GM18505 (cell line): Measurements from ENCODE around the gene OR2A7.
A peak's percentile ranks its signal among the peaks of the same experiment; 100 is the strongest.
"Not testable (repeated sequence)": the region's sequence is repeated elsewhere in the genome, so short reads cannot be mapped to it uniquely, and the experiment has no call there.

Experiments used
- ATAC-seq: cut with Tn5 transposase; IDR thresholded peaks from one replicate; pipeline ENCODE4 v1.9.1; 2021; ENCODE audit not compliant: unreplicated experiment

OR2A7 gene

GRCh38 chr7:144264692-144265091, at the start of gene OR2A7:
Gene OR2A7, minus strand, starts transcription at chr7:144264792. Its CDS starts 5,164 bp downstream, at chr7:144259628.
- ATAC-seq, result not testable (repeated sequence)

- ATAC-seq, result not testable (repeated sequence)
Measured at GRCh38 chr7:144311872-144312469, 47.4 kb upstream of the OR2A7 start, which contains the start of gene OR2A1. Gene OR2A1, plus strand, starts transcription at chr7:144312419. Its CDS starts 5,706 bp downstream, at chr7:144318125.

GRCh38 chr7:144311218-144311617, 46.6 kb upstream of the OR2A7 start:
- ATAC-seq, result not testable (repeated sequence)

- not testable (repeated sequence) for ATAC-seq
Measured at GRCh38 chr7:144309702-144310101, 45.1 kb upstream of the OR2A7 start.

GRCh38 chr7:144305156-144305555, 40.6 kb upstream of the OR2A7 start:
- ATAC-seq, result not testable (repeated sequence)

- not testable (repeated sequence) for ATAC-seq
Measured at GRCh38 chr7:144303607-144304006, 39.0 kb upstream of the OR2A7 start.

- ATAC-seq, result peak; percentile 58
Measured at GRCh38 chr7:144302578-144303303, 38.1 kb upstream of the OR2A7 start.

GRCh38 chr7:144293794-144294499, 29.4 kb upstream of the OR2A7 start:
- ATAC-seq, result peak; percentile 75

- not testable (repeated sequence) for ATAC-seq
Measured at GRCh38 chr7:144292384-144293161, 28.0 kb upstream of the OR2A7 start.

- ATAC-seq, result not testable (repeated sequence)
Measured at GRCh38 chr7:144291607-144292006, 27.0 kb upstream of the OR2A7 start.

GRCh38 chr7:144287171-144287784, 22.7 kb upstream of the OR2A7 start:
- not testable (repeated sequence) for ATAC-seq

- ATAC-seq, result not testable (repeated sequence)
Measured at GRCh38 chr7:144283716-144284115, 19.1 kb upstream of the OR2A7 start.

GRCh38 chr7:144282490-144282889, 17.9 kb upstream of the OR2A7 start:
- ATAC-seq, result not testable (repeated sequence)

- not testable (repeated sequence) for ATAC-seq
Measured at GRCh38 chr7:144281981-144282380, 17.4 kb upstream of the OR2A7 start.

GRCh38 chr7:144280010-144280409, 15.4 kb upstream of the OR2A7 start:
- ATAC-seq, result not testable (repeated sequence)

- not testable (repeated sequence) for ATAC-seq
Measured at GRCh38 chr7:144275281-144275680, 10.7 kb upstream of the OR2A7 start.

GRCh38 chr7:144269188-144269587, 4.6 kb upstream of the OR2A7 start, which contains the start of gene CTAGE8:
Gene CTAGE8, minus strand, starts transcription at chr7:144269288. Its CDS starts 38 bp downstream, at chr7:144269250.
- not testable (repeated sequence) for ATAC-seq

- not testable (repeated sequence) for ATAC-seq
Measured at GRCh38 chr7:144262128-144262527, 2.5 kb downstream of the OR2A7 start.

GRCh38 chr7:144259067-144259466, 5.5 kb downstream of the OR2A7 start:
- ATAC-seq, result not testable (repeated sequence)
